SK-N-SH (cell line): ENCODE measurements around the gene FAM131B. TPM values are rescaled to one million over a fixed set of nuclear protein-coding genes. Genes with fewer than 3 reads are reported as not detected.
A peak's percentile ranks its signal among the peaks of the same experiment; 100 is the strongest.

Experiments used
- CTCF ChIA-PET: fragments of 300-600, 350-600 bp; formaldehyde crosslinking; extraction: SDS; loops from one replicate; lab custom pipeline; 2021; lab: Yijun Ruan, JAX
- POLR2A ChIA-PET: fragments of 350-600 bp; sonication (Branson Sonifier 250); formaldehyde crosslinking; extraction: SDS; loops from one replicate; lab custom pipeline; 2020; ENCODE audit warnings: antibody characterized with exemption, inconsistent platforms; lab: Yijun Ruan, JAX
- DNase-seq: peaks from one replicate; pipeline ENCODE4 v3.0.0; 2012
- H2AFZ ChIP-seq: fragments of 200-600 bp; sonication (generic); 2 replicates; pipeline ENCODE4 v1.8.1; 2016; ENCODE audit warnings: antibody characterized with exemption, mild to moderate bottlenecking, low read depth
- H3F3A ChIP-seq: fragments of 200-600 bp; sonication (generic); replicated peaks from 2 replicates; pipeline ENCODE3; 2016; ENCODE audit warnings: antibody characterized with exemption, mild to moderate bottlenecking; ENCODE audit not compliant: insufficient read depth
- H3K27ac ChIP-seq, 2 experiments: fragments of 200-500 bp in 1 of 2; fragments of 200-600 bp in 1 of 2; sonication (Bioruptor generic) in 1 of 2; sonication (generic), shearing (Covaris generic) in 1 of 2; 2 replicates each; pipeline versions ENCODE4 v1.5.1 to v1.6.1; 2014 to 2016; ENCODE audit warnings: low read depth in 2 of 2, inconsistent platforms in 1 of 2, low read length in 1 of 2, mild to moderate bottlenecking in 1 of 2, mixed read lengths in 1 of 2
- H3K27me3 ChIP-seq: fragments of 200-600 bp; sonication (generic), shearing (Covaris generic); 2 replicates; pipeline ENCODE4 v1.6.1; 2016; ENCODE audit warnings: mixed run types; ENCODE audit not compliant: insufficient read depth
- H3K36me3 ChIP-seq, 2 experiments: fragments of 200-500 bp in 1 of 2; fragments of 200-600 bp in 1 of 2; sonication (Bioruptor generic) in 1 of 2; sonication (generic) in 1 of 2; replicated peaks in 1 of 2; 2 replicates each; pipeline versions ENCODE3 to v1.5.1; 2014 to 2016; ENCODE audit warnings: low read length in 1 of 2, mild to moderate bottlenecking in 1 of 2; ENCODE audit not compliant: insufficient read depth in 2 of 2, control insufficient read depth in 1 of 2
- H3K4me1 ChIP-seq, 2 experiments: fragments of 200-500 bp in 1 of 2; fragments of 200-600 bp in 1 of 2; sonication (Bioruptor generic) in 1 of 2; sonication (generic), shearing (Covaris generic) in 1 of 2; 2 replicates each; pipeline versions ENCODE4 v1.5.1 to v1.6.1; 2014 to 2016; ENCODE audit warnings: low read depth in 1 of 2, low read length in 1 of 2, mixed run types in 1 of 2; ENCODE audit not compliant: insufficient read depth in 2 of 2, control insufficient read depth in 1 of 2
- H3K4me2 ChIP-seq: fragments of 200-600 bp; sonication (generic), shearing (Covaris generic); 2 replicates; pipeline ENCODE4 v1.6.1; 2017; ENCODE audit warnings: mixed run types
- H3K4me3 ChIP-seq, 2 experiments: fragments of 200-500 bp in 1 of 2; fragments of 200-600 bp in 1 of 2; sonication (Bioruptor generic) in 1 of 2; sonication (generic), shearing (Covaris generic) in 1 of 2; 2 replicates each; pipeline versions ENCODE4 v1.5.1 to v1.8.1; 2014 to 2016; ENCODE audit warnings: low read depth in 2 of 2, inconsistent platforms in 1 of 2, low read length in 1 of 2, mild to moderate bottlenecking in 1 of 2, mixed read lengths in 1 of 2, moderate library complexity in 1 of 2
- H3K79me2 ChIP-seq: fragments of 200-600 bp; sonication (generic); 2 replicates; pipeline ENCODE4 v1.8.1; 2017; ENCODE audit warnings: mild to moderate bottlenecking; ENCODE audit not compliant: insufficient read depth
- H3K9ac ChIP-seq: fragments of 200-600 bp; sonication (generic); 2 replicates; pipeline ENCODE4 v1.6.1; 2017; ENCODE audit warnings: mixed run types
- H3K9me2 ChIP-seq: fragments of 200-600 bp; sonication (generic); 2 replicates; pipeline ENCODE4 v1.6.1; 2017; ENCODE audit warnings: mixed run types
- H3K9me3 ChIP-seq: fragments of 200-600 bp; sonication (generic); 2 replicates; pipeline ENCODE4 v1.6.1; 2017; ENCODE audit warnings: mixed run types, mild to moderate bottlenecking, moderate library complexity
- H4K20me1 ChIP-seq: fragments of 200-600 bp; sonication (generic); 2 replicates; pipeline ENCODE4 v1.6.1; 2017; ENCODE audit warnings: mild to moderate bottlenecking, mixed run types; ENCODE audit not compliant: insufficient read depth
- CTCF ChIP-seq: fragments of 200-600 bp; sonication (generic); IDR thresholded peaks from 2 replicates; pipeline ENCODE4 v1.6.1; 2017; ENCODE audit warnings: antibody characterized with exemption, mild to moderate bottlenecking, moderate library complexity
- NRF1 ChIP-seq: IDR thresholded peaks from 2 replicates; pipeline ENCODE4 v1.6.1; 2012; ENCODE audit warnings: low read depth, mild to moderate bottlenecking, low read length
- POLR2AphosphoS5 ChIP-seq: IDR thresholded peaks from 2 replicates; pipeline ENCODE4 v1.6.1; 2012; ENCODE audit warnings: low read depth, low read length
- RFX5 ChIP-seq: IDR thresholded peaks from 2 replicates; pipeline ENCODE4 v1.6.1; 2012; ENCODE audit warnings: mild to moderate bottlenecking, improper control_type of control experiment, low read length
- SIN3A ChIP-seq: IDR thresholded peaks from 2 replicates; pipeline ENCODE4 v1.6.1; 2012; ENCODE audit warnings: low read depth, mild to moderate bottlenecking, low read length, moderate library complexity, borderline replicate concordance
- WGBS: methylation state at CpG from one replicate; pipeline ENCODE4 v1.1.6; 2017; ENCODE audit warnings: low lambda C conversion rate; 5-methylcytosine and 5-hydroxymethylcytosine counted together
- polyA plus RNA-seq, 3 experiments: library from polyadenylated mRNA; depleted of rRNA; stranded (reverse); fragments of >200 nt; gene quantifications; 2 replicates each; pipeline ENCODE4 v1.2.3, GENCODE V29; 2012
- TF ChIP-seq, protein P1 (sequence below): IDR thresholded peaks from 2 replicates; pipeline ENCODE4 v1.6.1; 2012; ENCODE audit warnings: mild to moderate bottlenecking, low read depth, low read length, moderate library complexity
- TF ChIP-seq, protein P2 (sequence below): IDR thresholded peaks from 2 replicates; pipeline ENCODE4 v1.4.0; 2012; ENCODE audit warnings: low read depth, borderline replicate concordance

The FAM131B gene
- polyA plus RNA-seq, 1 of the 3 experiments (the other 2 are of a cell fraction) = 43.6 TPM

DNA sequence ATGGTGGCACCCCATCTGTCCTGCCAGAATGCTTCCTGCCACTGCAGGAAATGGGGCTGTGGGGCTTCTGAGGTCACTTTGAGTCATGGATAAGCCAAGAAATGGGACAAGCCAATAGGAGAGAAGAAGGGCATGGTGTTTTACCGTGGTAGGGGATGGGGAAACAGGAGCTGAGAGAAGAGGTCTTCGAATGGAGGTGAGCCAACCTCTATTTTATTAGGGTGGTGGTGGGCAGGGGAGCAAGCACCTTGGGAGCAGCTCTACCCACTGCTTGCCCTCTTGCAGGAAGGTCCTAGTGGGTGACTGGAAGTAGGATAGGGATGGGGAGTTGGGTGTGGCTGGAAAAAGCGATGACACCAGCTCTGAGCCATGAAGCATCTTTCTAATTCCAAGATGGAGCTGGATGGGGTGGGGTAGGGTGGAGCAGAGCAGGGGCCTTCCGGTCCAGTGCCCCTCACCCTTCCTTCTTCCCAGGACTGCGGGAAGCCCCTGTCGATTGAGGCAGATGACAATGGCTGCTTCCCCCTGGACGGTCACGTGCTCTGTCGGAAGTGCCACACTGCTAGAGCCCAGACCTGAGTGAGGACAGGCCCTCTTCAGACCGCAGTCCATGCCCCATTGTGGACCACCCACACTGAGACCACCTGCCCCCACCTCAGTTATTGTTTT is 27.7 kb upstream of the FAM131B start:
- 91% methylated on average over 5 of the region's 10 CpGs for WGBS
- no peak for TF ChIP-seq RFX5
- 0 out of 2 replicates have a peak, but pooled peaks have one; percentile 2 for TF ChIP-seq POLR2AphosphoS5
- peaks cover 78% of the 10 kb centered on the region for H4K20me1 ChIP-seq
- H3K79me2 ChIP-seq = peaks cover 41% of the 10 kb centered on the region
- H3K9me3 ChIP-seq = no peaks in the 10 kb centered on the region
- H3K27me3 ChIP-seq = no peaks in the 10 kb centered on the region
- peaks cover 56 to 60% of the 10 kb centered on the region in 2 experiments for H3K36me3 ChIP-seq
- peaks cover 12 to 49% of the 10 kb centered on the region in 2 experiments; a peak in 3 of 4 replicates for H3K4me1 ChIP-seq
- peak overlapping the region in 1 of 2 experiments; percentile 75; a peak in 1 of 4 replicates for H3K27ac ChIP-seq
- ChIA-PET CTCF (interaction anchor here (1.3 to 8.3 kb wide), 5 partner anchors 10 to 150 kb away, joined by 5 to 43 read pairs (median 9); no protein-coding TSS in a partner anchor), POLR2A (no interaction called here)
- no peak overlapping the region for H3K4me3 ChIP-seq
- H3K9me2 ChIP-seq = no peaks in the 10 kb centered on the region
- no peak overlapping the region; the same call in 1 of the 2 replicates for H3K4me2 ChIP-seq
- no peak for DNase-seq
- peaks cover 79% of the 10 kb centered on the region for H3F3A ChIP-seq
- H2AFZ ChIP-seq = no peak overlapping the region
- H3K9ac ChIP-seq = no peak overlapping the region

- no peaks in the 10 kb centered on the region for H3K9me3 ChIP-seq
- peaks cover 86% of the 10 kb centered on the region for H4K20me1 ChIP-seq
- H3K27me3 ChIP-seq = no peaks in the 10 kb centered on the region
- POLR2A ChIA-PET = interaction anchor here (1.0 kb wide), 1 partner anchor 13 kb away, joined by 3 read pairs; no protein-coding TSS in a partner anchor
- peaks cover 82% of the 10 kb centered on the region for H3F3A ChIP-seq
- no peak overlapping the region for H3K4me3 ChIP-seq
- peaks cover 12 to 55% of the 10 kb centered on the region in 2 experiments; a peak in 3 of 4 replicates for H3K4me1 ChIP-seq
- H3K27ac ChIP-seq = peak overlapping the region in 1 of 2 experiments; percentile 75; a peak in 1 of 4 replicates
- H3K9ac ChIP-seq = no peak overlapping the region
- H3K9me2 ChIP-seq = no peaks in the 10 kb centered on the region
- DNase-seq = no peak
- CTCF ChIA-PET = interaction anchor here (1.0 to 8.3 kb wide), 7 partner anchors 9 to 174 kb away, joined by 4 to 43 read pairs (median 9); no protein-coding TSS in a partner anchor
- peak overlapping the region; percentile 100 for H3K4me2 ChIP-seq
- H2AFZ ChIP-seq = no peak overlapping the region
- peaks cover 56 to 67% of the 10 kb centered on the region in 2 experiments for H3K36me3 ChIP-seq
- peaks cover 49% of the 10 kb centered on the region for H3K79me2 ChIP-seq
- WGBS = 91% methylated on average over 15 of the region's 15 CpGs
- TF ChIP-seq CTCF (peak; percentile 33), NRF1 (no peak), POLR2AphosphoS5 (peak; percentile 0; the same call in 1 of the 2 replicates), RFX5 (no peak), SIN3A (no peak; the same call in 1 of the 2 replicates)
- TF ChIP-seq, protein P1, sequence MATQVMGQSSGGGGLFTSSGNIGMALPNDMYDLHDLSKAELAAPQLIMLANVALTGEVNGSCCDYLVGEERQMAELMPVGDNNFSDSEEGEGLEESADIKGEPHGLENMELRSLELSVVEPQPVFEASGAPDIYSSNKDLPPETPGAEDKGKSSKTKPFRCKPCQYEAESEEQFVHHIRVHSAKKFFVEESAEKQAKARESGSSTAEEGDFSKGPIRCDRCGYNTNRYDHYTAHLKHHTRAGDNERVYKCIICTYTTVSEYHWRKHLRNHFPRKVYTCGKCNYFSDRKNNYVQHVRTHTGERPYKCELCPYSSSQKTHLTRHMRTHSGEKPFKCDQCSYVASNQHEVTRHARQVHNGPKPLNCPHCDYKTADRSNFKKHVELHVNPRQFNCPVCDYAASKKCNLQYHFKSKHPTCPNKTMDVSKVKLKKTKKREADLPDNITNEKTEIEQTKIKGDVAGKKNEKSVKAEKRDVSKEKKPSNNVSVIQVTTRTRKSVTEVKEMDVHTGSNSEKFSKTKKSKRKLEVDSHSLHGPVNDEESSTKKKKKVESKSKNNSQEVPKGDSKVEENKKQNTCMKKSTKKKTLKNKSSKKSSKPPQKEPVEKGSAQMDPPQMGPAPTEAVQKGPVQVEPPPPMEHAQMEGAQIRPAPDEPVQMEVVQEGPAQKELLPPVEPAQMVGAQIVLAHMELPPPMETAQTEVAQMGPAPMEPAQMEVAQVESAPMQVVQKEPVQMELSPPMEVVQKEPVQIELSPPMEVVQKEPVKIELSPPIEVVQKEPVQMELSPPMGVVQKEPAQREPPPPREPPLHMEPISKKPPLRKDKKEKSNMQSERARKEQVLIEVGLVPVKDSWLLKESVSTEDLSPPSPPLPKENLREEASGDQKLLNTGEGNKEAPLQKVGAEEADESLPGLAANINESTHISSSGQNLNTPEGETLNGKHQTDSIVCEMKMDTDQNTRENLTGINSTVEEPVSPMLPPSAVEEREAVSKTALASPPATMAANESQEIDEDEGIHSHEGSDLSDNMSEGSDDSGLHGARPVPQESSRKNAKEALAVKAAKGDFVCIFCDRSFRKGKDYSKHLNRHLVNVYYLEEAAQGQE = no peak
- TF ChIP-seq, protein P2, sequence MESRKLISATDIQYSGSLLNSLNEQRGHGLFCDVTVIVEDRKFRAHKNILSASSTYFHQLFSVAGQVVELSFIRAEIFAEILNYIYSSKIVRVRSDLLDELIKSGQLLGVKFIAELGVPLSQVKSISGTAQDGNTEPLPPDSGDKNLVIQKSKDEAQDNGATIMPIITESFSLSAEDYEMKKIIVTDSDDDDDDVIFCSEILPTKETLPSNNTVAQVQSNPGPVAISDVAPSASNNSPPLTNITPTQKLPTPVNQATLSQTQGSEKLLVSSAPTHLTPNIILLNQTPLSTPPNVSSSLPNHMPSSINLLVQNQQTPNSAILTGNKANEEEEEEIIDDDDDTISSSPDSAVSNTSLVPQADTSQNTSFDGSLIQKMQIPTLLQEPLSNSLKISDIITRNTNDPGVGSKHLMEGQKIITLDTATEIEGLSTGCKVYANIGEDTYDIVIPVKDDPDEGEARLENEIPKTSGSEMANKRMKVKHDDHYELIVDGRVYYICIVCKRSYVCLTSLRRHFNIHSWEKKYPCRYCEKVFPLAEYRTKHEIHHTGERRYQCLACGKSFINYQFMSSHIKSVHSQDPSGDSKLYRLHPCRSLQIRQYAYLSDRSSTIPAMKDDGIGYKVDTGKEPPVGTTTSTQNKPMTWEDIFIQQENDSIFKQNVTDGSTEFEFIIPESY = no peak
Observed at GRCh38 chr7:143389316-143390103, 27.0 kb upstream of the FAM131B start.
